ENCODE results near the gene MYO15A.

Gene MYO15A

GRCh38 chr17:18159551-18160120 lies 51.1 kb downstream of the MYO15A start:
- DNase-seq (ENCODE audit: low spot score): no peak

GRCh38 chr17:18160128-18160856 lies 51.7 kb downstream of the MYO15A start:
- DNase-seq (ENCODE audit: low spot score): no peak

- DNase-seq (ENCODE audit: low spot score): no peak
Measured at GRCh38 chr17:18161207-18162145, 52.9 kb downstream of the MYO15A start.

- DNase-seq (ENCODE audit: low spot score): peak; percentile 34
Measured at GRCh38 chr17:18163547-18163946, 55.0 kb downstream of the MYO15A start.

- DNase-seq (ENCODE audit: low spot score): peak; percentile 20
Measured at GRCh38 chr17:18166894-18167293, 58.3 kb downstream of the MYO15A start.

- DNase-seq (ENCODE audit: low spot score): no peak
Measured at GRCh38 chr17:18167421-18167820, 58.9 kb downstream of the MYO15A start.

- DNase-seq (ENCODE audit: low spot score): no peak
Measured at GRCh38 chr17:18172531-18173278, 64.1 kb downstream of the MYO15A start.

GRCh38 chr17:18173740-18174139 lies 65.2 kb downstream of the MYO15A start:
- no peak for DNase-seq (ENCODE audit: low spot score)

- DNase-seq (ENCODE audit: low spot score): no peak
Measured at GRCh38 chr17:18176176-18176575, 67.6 kb downstream of the MYO15A start.

- DNase-seq (ENCODE audit: low spot score): no peak
Measured at GRCh38 chr17:18177133-18177532, 68.6 kb downstream of the MYO15A start.

- no peak for DNase-seq (ENCODE audit: low spot score)
Measured at GRCh38 chr17:18177722-18178121, 69.2 kb downstream of the MYO15A start.

- no peak for DNase-seq (ENCODE audit: low spot score)
Measured at GRCh38 chr17:18179196-18179595, 70.6 kb downstream of the MYO15A start.

- no peak for DNase-seq (ENCODE audit: low spot score)
Measured at GRCh38 chr17:18179804-18180203, 71.2 kb downstream of the MYO15A start.

GRCh38 chr17:18181358-18181757 lies 72.8 kb downstream of the MYO15A start:
- DNase-seq (ENCODE audit: low spot score): no peak

GRCh38 chr17:18182110-18182977 lies 73.8 kb downstream of the MYO15A start:
- peak; percentile 55 for DNase-seq (ENCODE audit: low spot score)

- no peak for DNase-seq (ENCODE audit: low spot score)
Measured at GRCh38 chr17:18182978-18183333, 74.4 kb downstream of the MYO15A start.

- DNase-seq (ENCODE audit: low spot score): peak; percentile 99
Measured at GRCh38 chr17:18183334-18184142, 75.0 kb downstream of the MYO15A start, which contains the start of gene ALKBH5. TSS of gene ALKBH5 (plus strand) at chr17:18183828. CDS start at chr17:18184244, 416 bp downstream.

GRCh38 chr17:18184143-18185031 lies 75.8 kb downstream of the MYO15A start:
- peak; percentile 63 for DNase-seq (ENCODE audit: low spot score)

- DNase-seq (ENCODE audit: low spot score): no peak
Measured at GRCh38 chr17:18185391-18185790, 76.8 kb downstream of the MYO15A start.
